H9 (cell line): Measurements from ENCODE around the gene FRAS1. TPM values are rescaled to one million over a fixed set of nuclear protein-coding genes. Genes with fewer than 3 reads are reported as not detected.

Experiments
- DNase-seq: peaks from one replicate; pipeline ENCODE4 v3.0.0-alpha.2; 2017
- H2AFZ ChIP-seq: one replicate; pipeline ENCODE4 v1.6.1; 2013; ENCODE audit warnings: mild to moderate bottlenecking, low read length, control low read depth, moderate library complexity
- H2AK5ac ChIP-seq: 2 replicates; pipeline ENCODE4 v1.6.1; 2013; ENCODE audit warnings: low read length, control low read depth, mixed read lengths; ENCODE audit not compliant: insufficient read length
- H2BK120ac ChIP-seq: one replicate; pipeline ENCODE4 v1.6.1; 2013; ENCODE audit warnings: low read depth, mild to moderate bottlenecking, low read length, control low read depth, inconsistent platforms; ENCODE audit not compliant: poor library complexity, severe bottlenecking
- H2BK12ac ChIP-seq: 2 replicates; pipeline ENCODE4 v1.6.1; 2013; ENCODE audit warnings: low read length, control low read depth, mixed read lengths, low read depth; ENCODE audit not compliant: insufficient read length
- H2BK15ac ChIP-seq: 2 replicates; pipeline ENCODE4 v1.6.1; 2013; ENCODE audit warnings: low read depth, low read length, control low read depth
- H2BK20ac ChIP-seq: one replicate; pipeline ENCODE4 v1.6.1; 2013; ENCODE audit warnings: low read depth, mild to moderate bottlenecking, low read length, control low read depth, inconsistent platforms; ENCODE audit not compliant: poor library complexity, severe bottlenecking
- H2BK5ac ChIP-seq: 2 replicates; pipeline ENCODE4 v1.6.1; 2013; ENCODE audit warnings: low read length, control low read depth, mixed read lengths; ENCODE audit not compliant: insufficient read length
- H3K14ac ChIP-seq: 2 replicates; pipeline ENCODE4 v1.6.1; 2013; ENCODE audit warnings: low read length, control low read depth; ENCODE audit not compliant: insufficient read depth
- H3K18ac ChIP-seq: 2 replicates; pipeline ENCODE4 v1.6.1; 2013; ENCODE audit warnings: low read depth, mild to moderate bottlenecking, mixed read lengths, low read length, control low read depth; ENCODE audit not compliant: insufficient read length
- H3K23ac ChIP-seq: 2 replicates; pipeline ENCODE4 v1.6.1; 2013; ENCODE audit warnings: low read length, control low read depth, mixed read lengths, low read depth; ENCODE audit not compliant: insufficient read length
- H3K23me2 ChIP-seq: 2 replicates; pipeline ENCODE4 v1.6.1; 2013; ENCODE audit warnings: low read depth, mild to moderate bottlenecking, mixed read lengths, low read length, control low read depth; ENCODE audit not compliant: insufficient read length, poor library complexity, severe bottlenecking
- H3K27ac ChIP-seq: 2 replicates; pipeline ENCODE4 v1.5.1; 2013; ENCODE audit warnings: low read length, control low read depth, mixed read lengths, low read depth; ENCODE audit not compliant: insufficient read length
- H3K27me3 ChIP-seq: 2 replicates; pipeline ENCODE4 v1.6.1; 2013; ENCODE audit warnings: low read length, control low read depth, inconsistent platforms; ENCODE audit not compliant: insufficient read depth
- H3K4ac ChIP-seq: 2 replicates; pipeline ENCODE4 v1.6.1; 2013; ENCODE audit warnings: low read depth, mild to moderate bottlenecking, control low read depth, inconsistent platforms, low read length, moderate library complexity
- H3K4me1 ChIP-seq: 2 replicates; pipeline ENCODE4 v1.6.1; 2013; ENCODE audit warnings: low read length, control low read depth, inconsistent platforms; ENCODE audit not compliant: insufficient read depth
- H3K4me2 ChIP-seq: 2 replicates; pipeline ENCODE4 v1.6.1; 2013; ENCODE audit warnings: low read length, control low read depth, mixed read lengths; ENCODE audit not compliant: insufficient read length, insufficient read depth
- H3K56ac ChIP-seq: 2 replicates; pipeline ENCODE4 v1.6.1; 2013; ENCODE audit warnings: low read depth, mild to moderate bottlenecking, mixed read lengths, low read length, control low read depth; ENCODE audit not compliant: insufficient read length
- H3K79me1 ChIP-seq: 2 replicates; pipeline ENCODE4 v1.6.1; 2013; ENCODE audit warnings: low read depth, mild to moderate bottlenecking, moderate library complexity, low read length, control low read depth, inconsistent platforms; ENCODE audit not compliant: insufficient read depth, poor library complexity, severe bottlenecking
- H3K79me2 ChIP-seq: 2 replicates; pipeline ENCODE4 v1.6.1; 2013; ENCODE audit warnings: low read length, control low read depth, inconsistent platforms; ENCODE audit not compliant: insufficient read depth
- H3K9ac ChIP-seq: 2 replicates; pipeline ENCODE4 v1.6.1; 2013; ENCODE audit warnings: low read length, control low read depth, mixed read lengths; ENCODE audit not compliant: insufficient read length; ENCODE audit errors: extremely low read depth
- H3K9me3 ChIP-seq: one replicate; pipeline ENCODE4 v1.6.1; 2013; ENCODE audit warnings: low read depth, low read length, inconsistent platforms; ENCODE audit not compliant: control insufficient read depth
- H3T11ph ChIP-seq: one replicate; pipeline ENCODE4 v1.6.1; 2013; ENCODE audit warnings: mild to moderate bottlenecking, low read length, control low read depth, inconsistent platforms
- H4K20me1 ChIP-seq: one replicate; pipeline ENCODE4 v1.6.1; 2013; ENCODE audit not compliant: control insufficient read depth, insufficient read length, insufficient read depth
- H4K5ac ChIP-seq: 2 replicates; pipeline ENCODE4 v1.6.1; 2013; ENCODE audit warnings: low read depth, mild to moderate bottlenecking, mixed read lengths, low read length, control low read depth; ENCODE audit not compliant: insufficient read length
- H4K8ac ChIP-seq: replicated peaks from 2 replicates; pipeline ENCODE4 v1.6.1; 2013; ENCODE audit warnings: low read length, control low read depth, mixed read lengths, low read depth; ENCODE audit not compliant: insufficient read length
- H4K91ac ChIP-seq: 2 replicates; pipeline ENCODE4 v1.6.1; 2013; ENCODE audit warnings: low read depth, mild to moderate bottlenecking, moderate library complexity, mixed read lengths, low read length, control low read depth; ENCODE audit not compliant: insufficient read length
- H3K27ac Mint-ChIP-seq, 3 experiments: 2 replicates in 2 of 3; 3 replicates in 1 of 3; pipeline ENCODE4 v1.8.0; 2020 to 2021; ENCODE audit warnings: mixed read lengths in 3 of 3, mild to moderate bottlenecking in 1 of 3, moderate library complexity in 1 of 3
- H3K27me3 Mint-ChIP-seq: 2 replicates; pipeline ENCODE4 v1.8.0; 2021; ENCODE audit warnings: low read depth, mild to moderate bottlenecking, moderate library complexity, mixed read lengths
- H3K36me3 Mint-ChIP-seq, 3 experiments: 2 replicates in 2 of 3; 3 replicates in 1 of 3; pipeline ENCODE4 v1.8.0; 2020 to 2021; ENCODE audit warnings: low read depth in 3 of 3, mixed read lengths in 3 of 3; ENCODE audit not compliant: insufficient read depth in 1 of 3
- H3K4me1 Mint-ChIP-seq, 2 experiments: 2 replicates each; pipeline ENCODE4 v1.8.0; 2020; ENCODE audit warnings: mixed read lengths in 2 of 2
- H3K4me3 Mint-ChIP-seq, 2 experiments: 2 replicates in 1 of 2; 3 replicates in 1 of 2; pipeline ENCODE4 v1.8.0; 2020 to 2021; ENCODE audit warnings: mild to moderate bottlenecking in 2 of 2, mixed read lengths in 2 of 2, moderate library complexity in 1 of 2
- H3K9me3 Mint-ChIP-seq, 2 experiments: 2 replicates in 1 of 2; 3 replicates in 1 of 2; pipeline ENCODE4 v1.8.0; 2020; ENCODE audit warnings: mild to moderate bottlenecking in 2 of 2, mixed read lengths in 2 of 2, moderate library complexity in 1 of 2
- CTCF ChIP-seq: fragments of 200-600 bp; sonication (generic); conservative IDR thresholded peaks from 3 replicates; pipeline ENCODE4 v1.8.0; 2021; ENCODE audit warnings: antibody characterized with exemption, mild to moderate bottlenecking
- WGBS: extraction: QIAGEN DNeasy Blood & Tissue Kit; methylation state at CpG from one replicate; pipeline ENCODE4 v1.1.7; 2013; ENCODE audit warnings: missing lambda C conversion rate, low lambda C conversion rate, mixed read lengths; ENCODE audit not compliant: insufficient read length; ENCODE audit errors: extremely low coverage; 5-methylcytosine and 5-hydroxymethylcytosine counted together
- total RNA-seq: library from RNA; stranded (reverse); gene quantifications from 2 replicates; pipeline ENCODE4 v1.2.1, GENCODE V29; 2021

Gene FRAS1
- total RNA-seq, 1 experiment from 2014 or later, result 58.5 TPM

DNA sequence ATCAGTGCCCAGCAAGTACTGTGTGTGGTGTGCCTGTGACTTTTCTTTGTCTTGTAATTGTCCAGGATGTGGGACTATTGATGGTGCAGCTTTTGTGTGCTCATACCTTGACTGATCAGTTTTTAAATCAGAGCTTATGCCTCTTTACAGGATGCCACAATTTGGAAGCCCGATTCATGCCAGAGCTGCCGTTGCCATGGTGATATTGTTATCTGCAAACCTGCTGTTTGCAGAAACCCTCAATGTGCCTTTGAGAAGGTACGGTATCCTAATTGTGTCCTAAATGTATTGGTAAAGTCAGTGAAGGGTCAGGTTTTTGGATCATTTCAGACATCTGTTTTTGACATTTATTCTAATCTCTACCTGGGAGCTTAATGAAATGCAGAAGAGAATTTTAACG, 180.2 kb downstream of the FRAS1 start:
- no peak overlapping the region for H3K14ac ChIP-seq
- H2BK20ac ChIP-seq, result no peak overlapping the region
- H3K4me2 ChIP-seq, result no peak overlapping the region
- no peak overlapping the region for H2AK5ac ChIP-seq
- H3K79me1 ChIP-seq, result no peaks in the 10 kb centered on the region
- H3K56ac ChIP-seq, result no peak overlapping the region
- H3K23ac ChIP-seq, result no peak overlapping the region
- no peaks in the 10 kb centered on the region for H3K9me3 ChIP-seq
- Mint-ChIP-seq H3K4me1 (peaks cover 8 to 10% of the 10 kb centered on the region in 2 experiments), H3K36me3 (no peaks in the 10 kb centered on the region; a peak in 1 of 7 replicates), H3K27ac (no peak overlapping the region), H3K9me3 (no peaks in the 10 kb centered on the region), H3K27me3 (no peaks in the 10 kb centered on the region), H3K4me3 (no peak overlapping the region)
- H4K20me1 ChIP-seq, result no peaks in the 10 kb centered on the region
- H3K79me2 ChIP-seq, result 0 out of 2 replicates have a peak, but pooled peaks cover 2% of the 10 kb centered on the region
- peaks cover 1% of the 10 kb centered on the region; the same call in 1 of the 2 replicates for H3K4me1 ChIP-seq
- no peak overlapping the region for H2BK12ac ChIP-seq
- no peak overlapping the region for H4K5ac ChIP-seq
- no peak overlapping the region for H2BK5ac ChIP-seq
- no peak overlapping the region for H3K18ac ChIP-seq
- no peak overlapping the region for H2AFZ ChIP-seq
- no peak overlapping the region for H3K4ac ChIP-seq
- H4K91ac ChIP-seq, result no peak overlapping the region
- H3T11ph ChIP-seq, result no peak overlapping the region
- no peak overlapping the region for H3K9ac ChIP-seq
- no peak for DNase-seq
- H4K8ac ChIP-seq, result no peak overlapping the region
- no peak overlapping the region for H2BK120ac ChIP-seq
- H3K27me3 ChIP-seq, result no peaks in the 10 kb centered on the region
- no peak overlapping the region for H2BK15ac ChIP-seq
- TF ChIP-seq CTCF, result no peak
- no peak overlapping the region for H3K27ac ChIP-seq
- H3K23me2 ChIP-seq, result no peaks in the 10 kb centered on the region
- whole genome bisulfite sequencing, result no CpG with 5 or more reads among the region's 4 CpGs
